Fibroblast of gingiva (primary cell): ENCODE results near the gene FLRT2.
A peak's percentile ranks its signal among the peaks of the same experiment; 100 is the strongest.

Source experiments
- DNase-seq: peaks from one replicate; pipeline ENCODE4 v3.0.0-alpha.2; 2011; ENCODE audit warnings: low read depth

Gene FLRT2

DNA sequence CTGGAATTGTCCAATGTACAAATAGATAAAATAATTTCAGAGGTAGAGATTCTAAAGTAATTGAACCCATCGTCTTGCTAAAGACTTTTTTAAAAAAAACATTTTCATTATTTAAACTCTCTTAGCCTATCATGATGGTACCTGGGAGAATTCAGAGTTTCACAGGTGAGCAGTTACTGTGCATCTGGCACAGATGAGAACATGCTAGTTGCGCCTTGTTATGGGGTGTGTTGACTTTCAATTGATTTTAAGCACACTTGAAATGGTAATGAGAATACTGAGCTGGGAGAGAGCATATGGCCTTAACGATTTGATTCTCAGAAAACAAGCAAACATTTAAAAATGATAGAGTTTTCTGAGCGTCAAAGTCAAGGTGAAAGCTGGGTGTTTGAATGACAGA lies 66.6 kb downstream of the FLRT2 start:
- no peak for DNase-seq

DNA sequence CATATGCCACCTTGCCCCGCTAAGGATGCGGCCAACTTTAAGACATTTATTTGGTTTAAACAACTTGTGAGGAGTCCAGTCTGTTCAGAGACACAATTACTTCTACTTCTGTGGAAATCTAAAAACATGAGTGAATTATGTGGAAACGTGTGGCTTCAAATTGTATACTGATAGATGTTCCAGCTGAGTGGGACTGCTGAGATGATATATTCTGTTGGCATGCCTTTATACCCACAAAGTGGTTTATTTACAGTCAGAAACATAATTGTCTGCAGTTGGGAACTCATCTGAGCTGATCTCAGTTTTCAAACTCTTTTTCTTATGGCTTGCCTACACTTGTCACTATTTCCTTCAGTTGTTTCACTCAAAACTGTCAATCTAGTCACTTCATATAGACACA lies 67.8 kb downstream of the FLRT2 start:
- DNase-seq: peak; percentile 54

DNA sequence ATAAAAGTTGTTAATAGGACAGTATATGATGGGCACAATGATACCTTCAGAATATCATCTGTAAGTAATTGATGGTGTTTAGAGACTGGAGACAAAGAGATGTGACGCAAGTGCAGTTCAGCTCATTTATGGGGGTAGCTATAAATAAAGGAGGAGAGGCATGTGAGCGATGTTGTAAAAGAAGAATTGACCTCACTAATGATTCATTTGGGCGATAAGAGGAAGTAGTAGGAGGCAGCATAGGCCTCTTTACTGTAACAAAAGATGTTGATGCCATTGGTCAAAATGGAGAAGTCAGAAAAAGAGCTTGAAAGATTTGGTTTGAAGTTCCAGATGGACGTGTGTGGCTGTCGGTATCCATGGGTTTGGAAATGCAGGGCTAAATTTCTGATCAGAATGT lies 70.0 kb downstream of the FLRT2 start:
- peak; percentile 17 for DNase-seq

DNA sequence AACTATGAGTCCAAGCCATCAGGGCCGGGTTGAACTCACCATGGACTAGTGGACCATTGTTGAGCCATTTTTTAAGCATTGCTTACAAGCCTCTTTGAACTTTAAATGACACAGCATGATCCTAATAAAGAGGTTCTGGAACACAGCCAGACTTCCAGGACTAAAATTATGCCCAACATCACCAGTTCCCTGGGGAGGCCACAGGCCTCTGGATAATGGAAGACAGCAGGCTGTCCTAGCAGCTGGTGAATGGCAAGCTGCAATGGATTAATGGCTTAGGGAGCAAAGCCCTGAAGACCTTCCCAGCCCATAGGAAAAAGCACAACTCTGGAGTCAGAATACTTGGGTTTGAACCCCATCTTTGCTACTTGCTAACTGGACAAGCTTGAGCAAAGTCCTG lies 71.3 kb downstream of the FLRT2 start:
- peak; percentile 26 for DNase-seq

DNA sequence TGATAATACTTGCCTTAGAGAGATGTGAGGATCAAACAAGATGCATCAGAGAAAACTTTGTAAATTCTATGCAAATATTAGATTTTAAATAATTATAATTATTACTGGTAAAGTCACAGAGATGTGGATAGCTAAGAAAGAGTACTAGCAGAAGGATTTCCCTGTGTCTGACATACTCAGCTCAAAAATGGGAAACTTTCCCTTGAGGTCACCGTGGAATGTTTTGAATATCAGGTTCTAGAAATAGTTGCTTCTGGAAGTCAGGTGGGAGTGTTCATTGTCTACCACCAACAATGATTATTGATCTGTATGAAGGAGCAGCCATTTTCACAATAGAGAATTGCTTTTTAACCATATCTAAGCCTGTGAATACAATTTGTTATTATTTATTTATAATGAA lies 71.7 kb downstream of the FLRT2 start:
- DNase-seq: no peak

DNA sequence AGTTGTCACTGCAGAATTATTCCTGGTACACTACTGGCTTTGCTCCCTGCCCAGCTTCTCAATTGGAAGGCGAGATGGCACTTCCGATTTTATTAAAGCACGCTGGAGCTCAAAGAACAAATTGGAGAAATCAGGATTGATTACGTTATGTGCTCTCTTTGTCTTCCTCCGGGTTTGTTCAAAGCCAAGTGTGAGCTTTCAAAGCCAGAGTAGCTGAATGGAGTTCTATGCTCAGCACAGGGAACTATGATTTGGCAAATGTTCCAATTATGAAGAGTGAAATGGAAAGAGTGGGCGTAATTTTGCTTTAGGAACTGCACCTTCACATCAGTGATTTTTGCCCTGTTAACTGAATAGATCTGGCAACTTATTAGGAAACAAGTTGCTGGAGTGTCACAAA lies 72.4 kb downstream of the FLRT2 start:
- no peak for DNase-seq

DNA sequence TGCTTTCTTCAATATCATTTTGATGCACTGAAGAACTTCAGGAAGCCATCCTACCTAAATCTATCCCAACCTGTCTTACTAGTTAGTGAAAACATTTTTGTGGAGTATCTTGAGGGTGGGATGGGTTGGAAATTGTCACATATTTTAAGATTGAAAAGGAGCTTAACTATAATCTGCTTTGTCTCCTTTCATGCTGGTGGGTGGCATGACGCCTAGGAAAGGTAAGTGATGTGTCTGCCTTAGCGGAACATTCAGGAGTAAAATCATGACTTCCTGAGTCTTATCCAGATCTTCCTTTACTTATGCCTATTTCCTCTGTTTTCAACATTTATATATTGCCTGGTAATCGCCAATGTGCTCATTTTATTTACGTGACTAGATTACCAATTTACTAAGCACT lies 74.1 kb downstream of the FLRT2 start:
- DNase-seq: no peak

DNA sequence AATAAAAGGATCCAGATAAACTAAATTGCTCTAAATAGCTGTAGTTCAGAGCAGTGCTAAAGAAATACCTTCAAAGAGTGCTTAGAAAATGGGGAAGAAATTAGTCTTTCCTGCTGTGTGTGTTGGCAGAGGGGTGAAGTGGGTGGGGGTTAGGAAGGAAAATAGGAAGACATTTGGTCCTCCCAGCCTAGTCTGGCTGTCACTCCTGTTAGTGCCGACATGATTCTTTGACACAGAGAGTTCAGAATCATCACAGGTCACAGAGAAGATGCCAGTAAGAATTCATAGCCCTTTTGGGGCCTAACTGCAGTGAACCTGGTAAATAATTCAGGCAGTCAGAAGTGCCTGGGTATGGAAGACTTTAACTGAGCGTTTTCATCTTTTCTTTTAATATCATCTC lies 74.8 kb downstream of the FLRT2 start:
- DNase-seq: no peak

DNA sequence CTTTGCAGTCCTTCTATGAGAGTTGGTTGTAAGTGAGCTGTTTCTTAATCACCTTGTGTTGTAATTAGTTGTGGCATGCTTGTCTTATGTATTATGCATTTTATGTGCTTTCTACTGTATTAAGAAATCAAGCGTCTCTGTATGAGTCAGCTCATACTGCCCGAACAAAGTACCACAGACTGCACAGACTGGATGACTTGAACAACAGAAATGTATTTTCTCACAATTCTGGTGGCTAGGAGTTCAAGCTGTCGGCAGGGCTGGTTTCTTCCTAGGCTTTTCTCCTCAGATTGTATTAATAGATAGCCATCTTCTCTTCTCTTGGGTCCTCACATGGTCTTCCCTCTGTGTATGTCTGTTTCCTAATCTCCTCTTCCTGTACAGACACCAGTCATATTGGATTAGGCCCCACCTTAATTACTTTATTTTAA lies 77.7 kb downstream of the FLRT2 start:
- peak; percentile 85 for DNase-seq

DNA sequence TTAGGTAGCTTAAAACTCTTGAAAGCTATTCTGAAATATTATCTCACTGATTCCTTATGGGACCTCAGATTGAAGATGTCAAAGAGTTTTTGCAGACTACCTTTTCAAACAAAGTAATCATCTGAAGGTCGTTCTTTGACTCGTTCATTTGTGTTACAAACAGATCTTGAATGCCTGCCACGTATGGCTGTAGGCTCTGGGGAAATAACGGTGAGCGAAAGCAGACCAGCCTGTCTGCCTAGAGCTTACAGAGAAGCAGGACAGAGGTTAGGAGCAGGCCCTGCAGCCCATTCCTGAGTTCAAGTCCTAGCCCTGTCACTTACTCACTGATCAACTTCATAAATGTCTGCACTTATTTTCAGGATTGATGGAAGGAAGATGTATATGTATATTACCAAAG lies 83.6 kb downstream of the FLRT2 start:
- DNase-seq: no peak

DNA sequence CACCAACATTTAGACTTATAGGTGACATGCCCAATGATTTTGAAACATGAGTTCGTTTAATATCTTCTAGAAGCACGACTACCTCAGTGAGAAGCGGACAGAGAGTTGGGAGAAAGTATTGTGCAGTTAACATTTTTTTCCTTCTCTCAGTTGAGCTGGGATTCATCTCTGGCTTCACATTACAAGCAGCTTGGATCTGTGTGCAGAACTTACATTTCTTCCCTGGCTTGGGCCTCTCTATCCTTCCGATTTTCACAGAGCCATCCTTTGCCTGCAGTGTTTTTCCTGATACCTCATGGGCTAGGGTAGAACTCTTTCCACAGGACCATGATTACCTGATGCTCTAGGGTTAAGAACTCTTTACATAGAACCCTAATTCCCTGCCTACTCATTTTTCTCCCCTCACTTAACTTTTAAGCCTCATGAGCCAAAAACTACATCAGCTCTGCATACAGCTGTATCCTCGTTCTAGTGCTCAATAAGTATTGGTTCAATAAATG lies 86.5 kb downstream of the FLRT2 start:
- DNase-seq: no peak

DNA sequence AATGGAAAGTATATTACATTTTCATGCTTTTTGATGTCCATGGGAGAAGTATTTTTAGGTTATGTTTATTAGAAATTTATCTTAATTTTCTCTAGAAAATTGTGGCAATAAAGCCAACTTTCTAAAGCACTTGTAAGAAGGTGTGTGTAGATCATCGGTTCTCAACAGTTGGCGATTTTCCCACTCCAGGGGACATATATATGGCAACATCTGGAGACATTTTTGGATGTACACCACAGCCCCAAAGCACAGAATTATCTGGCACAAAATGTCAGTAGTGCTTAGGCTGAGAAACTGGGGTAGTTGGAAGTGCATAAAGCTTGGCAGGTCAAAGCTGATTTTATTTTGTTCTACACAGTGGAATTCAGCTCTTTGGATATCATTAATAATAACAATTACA lies 86.9 kb downstream of the FLRT2 start:
- no peak for DNase-seq

DNA sequence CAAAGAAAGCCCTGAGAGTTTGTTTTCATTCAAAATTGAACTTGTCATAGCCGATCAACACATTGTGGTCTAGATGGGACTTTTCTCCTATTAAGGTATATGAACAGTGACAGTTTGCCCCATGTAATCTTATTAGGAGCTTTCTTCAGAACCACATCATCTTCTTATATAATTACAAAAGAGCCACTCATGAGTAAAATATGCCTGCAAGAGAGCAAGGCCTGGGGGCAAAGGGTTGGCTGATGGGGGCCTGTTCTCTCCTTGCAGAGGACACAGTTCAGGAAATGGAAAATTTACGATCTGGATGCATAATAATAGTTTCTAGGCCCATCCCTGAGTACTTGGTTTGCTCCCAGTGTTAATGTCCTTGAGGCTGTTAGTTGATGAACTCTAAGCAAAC lies 87.8 kb downstream of the FLRT2 start:
- DNase-seq: no peak

DNA sequence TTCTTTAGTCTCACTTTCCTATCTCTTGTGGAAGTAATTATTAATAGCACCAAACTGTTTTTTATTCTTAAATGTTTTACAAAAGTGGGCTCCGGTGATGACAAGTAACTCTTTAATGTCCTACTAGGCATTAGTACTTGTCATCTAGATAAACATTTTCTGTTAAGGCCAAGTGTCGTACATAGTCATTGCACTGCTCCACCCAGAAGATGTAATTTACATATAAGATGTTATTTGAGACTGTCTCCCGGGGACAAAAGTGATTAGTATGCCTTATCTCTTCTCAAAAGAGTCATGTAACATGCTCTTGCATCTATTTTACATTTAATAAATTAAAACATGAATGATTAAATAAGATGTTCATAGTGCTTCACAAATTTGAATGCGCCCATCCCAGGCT lies 88.4 kb downstream of the FLRT2 start:
- DNase-seq: no peak

DNA sequence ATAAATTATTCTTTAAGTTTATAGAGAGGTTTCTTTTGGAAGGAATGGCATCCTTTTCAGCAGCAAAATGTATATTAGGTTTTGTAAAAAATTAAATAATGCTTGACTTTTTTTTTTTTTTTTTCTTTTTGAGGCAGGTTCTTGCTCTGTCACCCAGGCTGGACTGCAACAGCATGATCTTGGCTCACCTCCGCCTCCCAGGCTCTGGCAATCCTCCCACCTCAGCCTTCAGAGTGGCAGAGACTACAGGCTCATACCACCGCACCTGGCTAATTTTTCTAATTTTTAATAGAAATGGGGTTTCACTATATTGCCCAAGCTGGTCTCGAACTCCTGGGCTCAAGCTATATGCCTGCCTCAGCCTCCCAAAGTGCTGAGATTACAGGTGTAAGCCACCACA lies 89.0 kb downstream of the FLRT2 start:
- DNase-seq: no peak

DNA sequence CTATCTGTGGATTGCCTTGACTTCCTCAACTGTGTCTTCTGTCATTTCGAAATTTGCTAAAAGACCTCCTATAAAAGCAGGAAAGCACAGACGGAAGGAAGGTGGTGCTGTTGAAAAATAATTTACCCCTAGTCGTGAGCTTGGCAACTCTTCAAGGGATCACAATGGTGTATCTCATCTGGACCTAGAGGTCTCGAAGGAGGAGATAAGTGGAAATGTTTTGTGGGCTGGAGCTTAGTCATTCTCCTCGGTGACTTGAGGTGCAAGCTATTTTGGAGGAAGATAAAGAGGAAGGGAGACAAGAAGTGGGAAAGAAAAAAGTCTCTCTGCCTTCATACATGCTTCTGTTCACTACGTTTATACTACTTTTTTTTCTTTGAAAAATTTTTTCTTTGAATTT lies 89.9 kb downstream of the FLRT2 start:
- DNase-seq: no peak

DNA sequence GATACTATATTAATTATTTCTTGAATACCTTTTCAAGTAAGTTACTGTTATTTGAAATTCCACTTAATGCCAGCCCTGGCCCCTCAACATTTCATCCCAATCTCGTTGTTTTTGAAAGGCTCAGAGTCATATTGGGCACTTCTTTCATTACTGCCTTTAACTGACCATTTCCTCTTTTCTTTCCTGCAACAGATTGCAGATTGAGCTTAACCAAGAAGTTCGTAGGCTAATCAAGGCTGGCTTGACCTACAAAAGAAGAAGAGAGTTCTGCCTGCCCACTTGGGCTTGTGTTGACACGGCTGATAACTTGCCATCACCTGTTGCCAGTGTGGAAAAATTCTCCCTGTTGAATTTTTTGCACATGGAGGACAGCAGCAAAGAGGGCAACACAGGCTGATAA lies 91.0 kb downstream of the FLRT2 start:
- DNase-seq: no peak

DNA sequence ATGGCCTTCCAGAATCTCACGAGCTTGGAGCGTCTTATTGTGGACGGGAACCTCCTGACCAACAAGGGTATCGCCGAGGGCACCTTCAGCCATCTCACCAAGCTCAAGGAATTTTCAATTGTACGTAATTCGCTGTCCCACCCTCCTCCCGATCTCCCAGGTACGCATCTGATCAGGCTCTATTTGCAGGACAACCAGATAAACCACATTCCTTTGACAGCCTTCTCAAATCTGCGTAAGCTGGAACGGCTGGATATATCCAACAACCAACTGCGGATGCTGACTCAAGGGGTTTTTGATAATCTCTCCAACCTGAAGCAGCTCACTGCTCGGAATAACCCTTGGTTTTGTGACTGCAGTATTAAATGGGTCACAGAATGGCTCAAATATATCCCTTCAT lies 92.2 kb downstream of the FLRT2 start:
- no peak for DNase-seq

DNA sequence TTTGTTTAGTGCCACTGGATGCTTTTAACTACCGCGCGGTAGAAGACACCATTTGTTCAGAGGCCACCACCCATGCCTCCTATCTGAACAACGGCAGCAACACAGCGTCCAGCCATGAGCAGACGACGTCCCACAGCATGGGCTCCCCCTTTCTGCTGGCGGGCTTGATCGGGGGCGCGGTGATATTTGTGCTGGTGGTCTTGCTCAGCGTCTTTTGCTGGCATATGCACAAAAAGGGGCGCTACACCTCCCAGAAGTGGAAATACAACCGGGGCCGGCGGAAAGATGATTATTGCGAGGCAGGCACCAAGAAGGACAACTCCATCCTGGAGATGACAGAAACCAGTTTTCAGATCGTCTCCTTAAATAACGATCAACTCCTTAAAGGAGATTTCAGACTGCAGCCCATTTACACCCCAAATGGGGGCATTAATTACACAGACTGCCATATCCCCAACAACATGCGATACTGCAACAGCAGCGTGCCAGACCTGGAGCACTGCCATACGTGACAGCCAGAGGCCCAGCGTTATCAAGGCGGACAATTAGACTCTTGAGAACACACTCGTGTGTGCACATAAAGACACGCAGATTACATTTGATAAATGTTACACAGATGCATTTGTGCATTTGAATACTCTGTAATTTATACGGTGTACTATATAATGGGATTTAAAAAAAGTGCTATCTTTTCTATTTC lies 93.2 kb downstream of the FLRT2 start:
- DNase-seq: no peak

DNA sequence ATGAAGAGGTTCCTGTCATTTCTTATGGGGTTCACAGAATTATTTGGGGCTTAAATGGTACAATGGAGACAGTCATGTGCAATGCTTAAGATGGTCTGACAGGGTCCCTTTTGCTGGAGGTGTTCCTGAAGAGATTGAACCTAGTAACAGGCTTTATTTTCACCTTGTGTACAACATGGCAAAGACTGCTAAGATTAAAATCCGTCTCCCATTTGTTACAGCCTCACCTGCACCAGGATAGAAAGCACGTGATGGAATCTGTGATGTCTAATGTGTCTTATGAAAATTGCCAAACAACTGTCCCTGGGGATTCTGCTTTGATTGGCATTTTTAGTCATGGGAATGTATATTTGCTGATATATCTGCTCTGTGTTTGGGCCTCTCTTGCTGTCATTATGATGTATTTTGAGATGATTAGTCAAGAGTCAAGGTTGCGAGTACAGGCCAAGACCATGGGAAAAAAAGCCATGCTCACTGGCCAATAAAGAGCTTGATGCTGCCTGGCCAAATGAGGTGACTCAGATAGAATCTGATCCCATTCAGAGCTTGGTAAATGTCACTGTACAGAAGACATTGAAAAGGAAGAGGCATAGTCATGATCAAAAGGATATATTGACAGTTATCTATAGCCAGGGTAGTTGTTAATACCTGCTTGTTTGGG lies 96.1 kb downstream of the FLRT2 start:
- DNase-seq: peak; percentile 4

DNA sequence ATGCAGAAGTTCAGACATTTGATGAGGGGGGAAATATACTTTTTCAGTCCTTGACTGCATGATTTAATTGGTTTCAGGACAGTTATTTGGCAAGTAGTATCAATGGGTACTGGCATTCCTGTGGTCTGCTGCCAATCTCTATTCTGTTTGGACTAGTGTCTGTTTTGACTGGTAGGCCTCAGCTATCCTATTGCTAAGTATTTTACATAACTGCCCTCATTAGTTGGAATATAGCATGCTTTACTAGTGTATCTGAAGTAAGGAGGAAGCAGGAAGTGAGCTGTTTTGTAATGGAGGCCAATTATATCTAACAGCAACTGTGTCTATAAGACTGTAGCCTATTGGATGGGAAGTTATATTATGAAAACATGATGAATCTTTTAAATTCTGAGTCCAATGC lies 104.3 kb downstream of the FLRT2 start:
- DNase-seq: peak; percentile 56

DNA sequence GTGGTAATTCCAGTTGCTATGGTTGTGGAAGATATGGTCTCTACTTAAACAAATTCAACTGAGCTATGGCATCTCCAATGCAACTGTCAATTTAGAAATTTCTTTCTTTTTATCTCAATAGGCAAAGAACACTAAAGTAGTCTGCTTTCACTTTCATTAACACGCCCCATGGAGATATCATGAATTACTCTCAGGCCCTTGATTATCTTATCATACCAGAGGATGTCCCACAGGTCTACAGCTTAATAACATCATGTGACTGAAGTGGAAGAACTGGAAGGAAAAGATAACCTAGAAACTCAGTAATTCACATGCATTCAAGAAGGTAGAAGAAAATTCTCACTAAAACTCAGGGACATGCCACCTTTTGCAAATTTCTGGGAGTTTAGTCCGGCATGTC lies 114.3 kb downstream of the FLRT2 start:
- DNase-seq: no peak

DNA sequence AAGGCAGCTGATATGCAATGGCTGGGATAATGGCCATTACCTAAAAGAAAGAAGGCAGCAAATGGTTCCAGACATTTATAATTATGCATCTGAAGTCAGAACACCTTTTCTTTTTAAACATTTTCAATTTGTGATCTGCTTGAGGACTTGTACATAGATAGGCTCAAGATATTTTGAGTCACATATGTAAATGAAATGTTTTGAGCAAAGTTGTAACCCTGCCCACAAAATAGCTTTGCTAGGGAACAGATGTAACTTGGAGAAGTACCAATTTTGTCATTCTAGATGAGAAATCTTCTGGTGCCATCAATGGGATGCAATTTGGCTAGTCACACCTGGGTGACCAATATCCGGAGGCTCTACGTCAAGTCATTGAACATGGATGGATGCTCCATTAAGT lies 123.1 kb downstream of the FLRT2 start:
- DNase-seq: no peak
